ENCODE data around the gene SLC6A9. TPM values are rescaled to one million over a fixed set of nuclear protein-coding genes. Genes with fewer than 3 reads are reported as not detected.

SLC6A9 gene
- total and polyA plus RNA-seq, 2 of the 8 experiments (the other 6 are each of a cell fraction or from before 2014, with no cell fraction given) = 20.2 to 24.2 TPM

GRCh38 chr1:44002606-44003157 lies 28.6 kb downstream of the SLC6A9 start (continued):
- TF ChIP-seq CHD7 (IDR thresholded peaks at IDR 0.05; ENCODE audit: insufficient replicate concordance, low read length) = no peak
- TF ChIP-seq RAD21 (IDR thresholded peaks at IDR 0.05 in 1 of 2, conservative IDR thresholded peaks at IDR 0.05 in 1 of 2; ENCODE audit: low read depth in 2 of 2, low read length in 2 of 2) = peak in 1 of 2 experiments; percentile 28; a peak in 1 of 4 replicates
- no peak for TF ChIP-seq CTBP2 (IDR thresholded peaks at IDR 0.05; ENCODE audit: borderline replicate concordance, insufficient read depth, insufficient read length, low read length)

All from H1 (cell line).